Measurements from ENCODE around the gene CNOT6L.
A peak's percentile ranks its signal among the peaks of the same experiment; 100 is the strongest.
"Not testable (repeated sequence)": the region's sequence is repeated elsewhere in the genome, so short reads cannot be mapped to it uniquely, and the experiment has no call there.

The CNOT6L gene

DNA sequence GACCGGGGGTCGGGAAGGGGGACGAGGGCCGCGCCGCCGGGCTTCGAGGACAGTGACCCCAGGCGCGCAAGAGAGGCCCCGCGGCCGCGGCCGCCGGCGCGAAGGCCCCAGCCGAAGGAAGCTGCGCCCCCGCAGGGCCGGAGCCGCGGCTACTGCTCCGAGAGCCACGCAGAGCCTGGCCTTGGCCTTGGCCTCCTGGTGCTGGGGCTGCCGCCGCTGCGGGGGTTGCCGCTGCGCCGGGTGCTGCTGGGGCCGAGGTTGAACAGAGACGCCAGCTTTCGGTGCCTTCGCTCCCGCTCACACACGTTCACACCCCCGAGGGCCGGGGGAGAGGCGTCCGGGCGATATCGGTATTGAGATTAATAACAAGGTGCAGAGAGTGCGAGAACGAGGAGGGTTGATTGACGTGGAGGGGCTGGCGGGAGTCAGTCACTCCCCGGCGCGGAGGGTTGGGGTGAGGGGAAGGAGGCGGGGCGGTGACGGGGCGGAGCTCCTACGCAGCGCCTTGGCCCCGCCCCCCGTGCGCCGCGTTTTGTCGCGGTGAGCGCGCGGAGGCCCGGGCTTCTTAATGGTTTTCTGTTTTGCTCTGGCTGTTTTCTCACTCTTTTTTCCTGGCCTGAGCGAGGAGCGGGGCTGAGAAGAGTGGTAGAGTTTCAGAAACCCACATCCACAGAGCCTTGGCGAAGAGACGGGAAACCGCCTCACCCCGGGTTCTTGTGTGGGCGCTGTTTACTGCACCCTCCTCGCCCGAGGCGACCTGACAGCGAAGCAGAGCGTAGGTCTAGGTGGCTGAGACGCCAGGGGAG, 878 bp upstream of the CNOT6L start:
- peak; percentile 97 for DNase-seq

DNA sequence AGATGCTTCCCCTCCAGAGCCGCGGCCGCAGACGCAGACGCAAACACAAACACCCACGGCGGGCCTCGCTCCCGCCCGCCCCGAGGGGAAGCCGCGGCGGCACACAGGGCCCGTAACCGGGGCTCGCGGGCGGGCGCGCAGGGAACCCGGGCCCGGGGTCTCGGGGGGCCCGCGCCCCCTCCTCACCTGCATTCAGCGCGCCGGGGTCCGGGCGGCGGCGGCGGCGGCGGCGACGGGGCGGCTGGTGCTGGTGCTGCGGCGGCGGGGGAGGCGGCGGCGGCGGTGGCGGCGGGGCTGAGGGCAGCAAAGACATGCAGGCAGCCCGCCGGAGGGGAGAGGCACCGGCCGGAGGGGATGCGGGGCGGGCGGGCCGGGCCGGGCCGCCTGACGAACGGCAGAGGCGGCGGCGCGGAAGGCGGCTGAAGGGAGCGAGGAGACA, 255 bp upstream of the CNOT6L start:
- no peak for DNase-seq

DNA sequence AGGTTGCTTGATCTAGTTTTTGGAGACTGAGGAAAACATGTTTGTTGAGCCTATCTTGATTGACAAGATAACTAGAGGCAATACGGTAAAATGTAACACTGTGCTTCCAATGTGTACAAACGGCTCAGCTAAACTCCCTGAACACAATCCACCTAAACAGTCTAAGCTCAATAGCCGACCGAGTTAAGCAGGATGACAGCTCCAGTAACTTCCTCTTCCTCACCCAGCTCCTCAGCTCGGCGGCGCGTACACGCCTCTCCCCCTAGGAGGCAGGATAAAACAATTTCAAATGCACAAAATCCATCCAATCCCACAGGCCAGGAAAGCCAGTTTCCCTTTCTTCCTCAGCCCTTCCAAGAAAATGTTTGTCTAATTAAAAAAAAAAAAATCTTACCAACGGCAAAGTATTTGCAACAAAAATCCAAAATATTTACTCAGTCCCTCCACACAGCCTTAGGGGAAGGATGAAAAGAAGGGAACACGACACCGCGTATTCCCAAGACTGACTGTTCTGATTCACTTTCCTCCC, 1.0 kb downstream of the CNOT6L start:
- peak; percentile 69 for DNase-seq

DNA sequence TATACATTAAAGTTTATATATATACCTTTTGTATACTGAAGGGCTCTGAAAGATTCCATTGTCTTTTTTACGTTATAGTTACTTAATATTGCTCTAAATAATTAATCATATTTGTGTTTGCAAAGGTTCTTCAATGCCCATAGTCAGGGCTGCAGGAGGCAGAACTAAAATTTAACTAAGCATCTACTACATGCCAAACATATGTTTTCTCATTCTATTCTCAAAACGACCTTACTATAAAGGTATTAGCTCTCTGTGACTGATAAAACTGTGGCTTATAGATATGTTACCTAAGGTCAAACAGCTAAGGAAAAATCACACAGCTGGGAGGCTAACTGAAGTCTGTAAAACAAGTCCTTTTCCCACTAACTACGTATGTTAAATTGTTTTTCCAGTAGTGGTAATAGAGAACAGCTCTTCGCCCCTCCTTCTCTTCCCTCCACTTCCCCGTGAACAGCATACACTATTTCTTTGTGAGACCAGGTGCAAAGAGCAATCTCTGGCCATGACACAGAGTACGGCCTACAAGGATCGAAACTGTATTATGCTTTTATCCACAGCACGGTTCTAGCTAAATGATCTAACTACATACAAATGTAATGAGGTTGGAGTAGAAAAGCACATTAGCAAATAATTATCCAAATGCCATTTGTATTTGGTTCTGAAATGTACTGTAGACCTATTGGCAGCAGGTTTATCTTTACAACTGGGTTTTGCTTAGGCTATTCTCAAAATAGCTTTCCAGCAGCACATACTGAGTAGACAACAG, 1.7 kb downstream of the CNOT6L start:
- DNase-seq = no peak

DNA sequence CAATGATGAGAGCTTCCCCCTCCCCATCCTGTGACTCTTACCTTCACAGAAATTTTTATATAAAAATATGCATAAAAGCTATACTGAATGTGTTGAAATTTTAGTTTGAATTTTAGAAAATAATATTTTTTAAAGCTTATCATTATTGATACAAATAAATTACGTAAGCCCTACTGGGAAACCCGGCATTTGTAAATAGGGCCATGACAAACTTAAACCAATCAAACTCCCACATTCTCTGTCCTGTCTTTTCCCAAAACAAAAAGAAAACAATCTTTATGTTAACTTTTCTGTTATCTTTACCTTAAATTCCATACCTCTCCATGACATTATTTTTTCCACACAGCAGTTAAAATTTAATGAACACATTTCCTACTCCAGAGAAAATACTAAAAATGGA, 2.6 kb downstream of the CNOT6L start:
- DNase-seq = no peak

DNA sequence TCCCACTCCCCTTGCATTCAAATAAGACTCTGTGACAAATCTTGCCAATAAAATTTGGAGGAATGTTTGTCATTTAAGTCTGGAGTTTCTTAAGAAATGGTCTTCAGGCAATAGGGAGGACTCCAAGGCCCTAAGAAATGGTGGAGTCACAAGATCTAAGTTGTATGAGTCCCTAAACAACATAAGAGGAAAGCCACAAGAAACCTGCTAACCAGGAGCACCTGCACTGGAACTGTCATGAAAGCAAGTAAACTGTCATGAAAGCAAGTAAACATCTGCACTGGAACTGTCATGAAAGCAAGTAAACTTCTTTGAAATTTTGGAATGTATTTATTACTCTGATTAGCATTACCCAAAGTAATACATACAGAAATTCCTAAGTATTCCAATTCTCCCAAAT, 3.5 kb downstream of the CNOT6L start:
- no peak for DNase-seq

DNA sequence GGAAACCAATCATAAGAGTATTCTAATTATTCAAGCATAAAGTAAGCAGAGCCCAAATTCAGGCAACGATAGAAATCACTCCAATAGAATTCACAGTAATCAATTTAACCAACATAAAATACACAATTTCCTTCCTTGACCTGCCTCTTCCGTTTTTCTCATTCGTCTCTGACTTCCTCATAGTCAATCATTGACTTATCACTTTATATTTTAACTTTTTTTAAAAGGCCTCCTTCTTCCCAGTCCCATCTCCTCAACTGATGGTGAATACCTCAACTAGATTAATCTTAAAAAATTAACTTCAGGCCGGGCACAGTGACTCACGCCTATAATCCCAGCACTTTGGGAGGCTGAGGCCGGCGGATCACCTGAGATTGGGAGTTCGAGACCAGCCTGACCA, 13.3 kb downstream of the CNOT6L start:
- no peak for DNase-seq

DNA sequence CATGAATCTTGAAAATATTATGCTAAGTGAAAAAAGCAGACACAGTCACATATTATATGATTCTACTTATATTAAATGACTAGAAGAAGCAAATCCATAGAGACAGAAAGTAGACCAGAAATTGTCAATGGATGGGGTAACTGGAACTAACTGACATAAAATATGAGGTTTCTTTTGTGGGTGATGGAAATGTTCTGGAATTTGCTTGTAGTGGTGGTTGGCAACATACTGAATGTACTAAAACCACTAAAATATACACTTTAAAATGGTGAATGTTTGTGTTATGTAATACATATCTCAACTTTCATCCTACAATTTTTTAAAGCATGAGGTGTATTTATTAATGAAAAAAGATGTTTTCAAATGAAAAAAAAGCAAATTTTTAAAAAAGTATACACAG, 14.7 kb downstream of the CNOT6L start:
- DNase-seq = no peak

DNA sequence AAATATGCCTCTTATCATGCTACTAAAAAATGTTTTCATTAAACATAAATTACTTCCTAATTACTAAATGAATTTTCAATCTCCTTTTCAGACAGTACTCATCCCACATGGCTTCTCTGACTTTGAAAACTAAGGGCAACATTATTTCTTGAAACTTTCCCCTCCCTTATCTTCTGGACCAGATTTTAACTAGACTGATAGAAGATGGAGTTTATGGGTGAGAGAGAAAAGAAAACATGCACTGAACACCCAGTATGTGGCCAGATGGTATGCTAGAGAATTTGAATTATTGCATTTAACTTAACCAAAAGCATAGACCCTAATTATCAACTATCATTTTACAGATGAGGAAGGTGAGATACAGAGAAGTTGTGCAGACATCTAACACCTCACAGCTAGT, 16.8 kb downstream of the CNOT6L start:
- no peak for DNase-seq

DNA sequence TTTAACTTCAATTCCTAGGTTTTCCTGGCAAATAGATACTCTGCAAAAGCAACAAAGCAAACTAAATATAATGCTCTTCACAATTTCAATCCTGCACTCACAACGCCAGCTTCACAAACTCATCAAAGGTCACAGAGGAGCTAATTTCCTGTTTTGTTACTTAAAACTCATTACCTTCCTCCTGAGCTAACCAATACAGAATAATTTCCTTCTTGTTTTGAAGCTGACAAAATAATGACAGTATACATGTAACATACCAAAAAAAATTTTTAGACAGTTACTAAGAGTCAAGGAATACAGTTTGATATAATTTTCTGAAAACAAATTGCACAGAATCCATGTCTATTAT, 17.9 kb downstream of the CNOT6L start:
- no peak for DNase-seq

DNA sequence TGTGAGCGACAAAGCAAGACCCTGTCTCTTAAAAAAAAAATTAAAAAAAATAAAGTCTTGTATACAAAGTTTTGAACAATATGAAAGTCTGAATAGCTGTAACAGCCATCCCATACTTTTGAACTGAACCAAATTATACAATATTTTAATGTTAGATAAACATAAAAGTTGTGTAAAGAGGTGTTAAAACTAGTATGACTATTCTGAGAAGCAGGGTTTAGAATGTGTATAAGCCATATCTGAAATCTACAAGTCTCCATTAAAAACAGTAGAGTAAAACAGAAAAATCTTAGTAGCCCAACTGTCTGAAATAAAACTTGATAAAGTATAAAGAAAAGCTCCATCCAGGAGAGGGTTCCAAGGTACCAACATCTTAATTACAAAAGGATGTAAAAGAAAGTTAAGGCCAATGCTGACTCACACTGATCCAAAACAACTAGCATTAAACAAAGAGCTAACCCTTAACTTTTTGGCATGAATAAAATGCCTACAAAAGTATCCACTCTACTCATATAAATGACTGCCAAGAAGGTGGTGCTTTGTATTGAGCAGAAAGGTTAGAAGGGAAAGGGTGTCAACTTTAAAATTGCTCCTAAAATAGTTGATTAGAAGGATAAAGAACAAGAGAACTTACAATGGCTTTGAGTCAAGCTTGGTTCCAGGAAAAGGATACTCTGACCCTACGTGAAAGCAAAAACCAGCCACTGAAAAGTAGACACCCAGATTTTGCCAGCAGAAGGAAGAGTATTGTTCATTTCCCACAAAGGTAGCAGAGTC, 18.5 kb downstream of the CNOT6L start:
- no peak for DNase-seq

DNA sequence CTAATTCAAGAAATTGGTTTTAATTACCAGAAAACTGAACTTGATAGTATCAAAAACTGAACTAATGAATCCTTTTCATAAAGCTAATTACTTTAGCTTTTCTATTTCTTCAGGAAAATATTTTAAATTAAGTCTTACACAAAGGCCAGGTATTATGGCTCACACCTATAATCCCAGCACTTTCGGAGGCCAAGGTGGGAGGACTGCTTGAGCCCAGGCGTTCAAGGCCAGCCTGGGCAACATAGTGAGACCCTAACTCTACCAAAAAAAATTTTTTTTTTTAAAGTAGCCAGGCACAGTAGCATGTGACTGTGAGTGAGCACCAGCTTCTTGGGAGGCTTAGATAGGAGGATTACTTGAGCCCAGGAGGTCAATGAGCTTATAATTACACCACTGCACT, 19.1 kb downstream of the CNOT6L start:
- DNase-seq = no peak

DNA sequence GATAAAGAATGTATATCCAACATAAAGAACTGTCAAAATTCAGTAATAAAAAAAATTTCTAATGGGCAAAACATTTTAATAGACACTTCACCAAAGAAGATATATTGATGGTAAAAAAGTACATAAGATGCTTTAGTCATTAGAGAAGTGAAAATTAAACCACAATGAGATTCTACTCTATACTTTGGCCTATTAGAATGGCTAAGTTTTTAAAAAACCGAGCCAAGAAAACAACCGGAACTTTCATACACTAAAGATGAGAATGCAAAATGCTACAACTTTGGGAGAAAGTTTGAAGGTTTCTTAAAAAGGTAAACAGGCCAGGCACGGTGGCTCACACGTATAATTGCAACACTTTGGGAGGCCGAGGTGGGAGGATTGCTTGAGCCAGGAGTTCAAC, 20.8 kb downstream of the CNOT6L start:
- no peak for DNase-seq

DNA sequence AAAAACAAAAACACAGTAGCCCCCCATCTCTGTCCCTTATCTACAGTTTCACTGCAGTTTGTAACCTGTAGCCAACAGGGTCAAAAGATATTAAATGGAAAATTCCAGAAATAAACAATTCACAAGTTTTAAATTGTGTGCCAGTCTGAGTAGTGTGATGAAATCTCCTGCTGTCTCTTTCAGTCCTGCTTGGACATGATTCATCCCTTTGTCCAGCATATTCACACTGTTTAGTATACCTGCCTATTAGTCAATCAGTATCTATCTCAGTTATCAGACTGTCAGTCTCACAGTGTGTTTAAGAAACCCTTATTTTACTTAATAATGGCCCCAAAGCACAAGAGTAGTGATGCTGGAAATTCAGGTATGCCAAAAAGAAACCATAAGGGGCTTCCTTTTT, 21.9 kb downstream of the CNOT6L start:
- DNase-seq = no peak

DNA sequence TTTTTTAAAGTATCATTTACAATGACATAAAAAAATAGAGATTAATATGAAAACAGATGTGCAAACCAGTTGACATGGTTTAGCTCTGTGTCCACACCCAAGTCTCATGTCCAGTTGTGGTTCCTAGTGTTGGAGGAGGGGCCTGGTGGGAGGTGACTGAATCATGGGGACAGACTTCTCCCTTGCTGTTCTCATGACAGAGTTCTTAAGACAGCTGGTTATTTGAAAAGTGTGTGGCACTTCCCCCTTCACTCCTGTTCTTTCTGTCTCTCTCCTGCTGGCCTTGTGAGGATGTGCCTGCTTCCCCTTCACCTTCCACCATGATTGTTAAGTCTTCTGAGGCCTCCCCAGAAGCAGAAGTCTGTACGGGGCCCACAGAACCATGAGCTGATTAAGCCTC, 23.8 kb downstream of the CNOT6L start:
- DNase-seq = no peak

DNA sequence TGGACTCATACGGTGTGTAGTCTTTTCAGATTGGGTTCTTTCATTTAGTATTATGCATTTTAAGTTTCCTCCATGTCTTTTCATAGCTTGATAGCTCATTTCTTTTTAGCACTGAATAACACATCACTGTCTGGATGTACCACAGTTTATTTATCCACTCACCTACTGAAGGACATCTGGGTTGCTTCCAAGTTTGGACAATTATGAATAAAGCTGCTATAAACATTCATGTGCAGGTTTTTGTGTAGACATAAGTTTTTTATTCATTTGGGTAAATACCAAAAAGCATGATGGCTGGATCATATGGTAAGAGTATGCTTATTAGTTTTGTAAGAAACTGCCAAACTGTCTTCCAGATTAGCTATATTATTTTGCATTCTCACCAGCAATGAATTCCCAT, 29.0 kb downstream of the CNOT6L start:
- DNase-seq = no peak

DNA sequence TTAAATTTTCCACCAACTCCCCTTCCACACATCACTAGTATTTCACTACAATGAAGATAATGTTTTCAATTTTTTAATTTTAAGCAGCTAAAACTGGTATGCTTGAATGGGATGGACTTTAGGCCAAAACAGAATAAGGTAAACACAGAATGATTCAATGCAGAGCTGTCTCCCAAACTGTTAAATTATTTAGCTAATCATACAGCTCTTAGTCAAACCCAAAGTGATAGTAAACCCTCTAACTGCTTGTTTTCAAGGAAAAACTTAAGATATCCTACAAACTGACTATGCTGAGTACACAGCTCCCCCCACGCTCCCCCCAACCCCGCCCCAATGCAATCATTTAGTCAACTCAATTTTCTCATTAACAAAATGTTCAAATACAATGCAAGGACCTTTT, 30.2 kb downstream of the CNOT6L start:
- DNase-seq = no peak

DNA sequence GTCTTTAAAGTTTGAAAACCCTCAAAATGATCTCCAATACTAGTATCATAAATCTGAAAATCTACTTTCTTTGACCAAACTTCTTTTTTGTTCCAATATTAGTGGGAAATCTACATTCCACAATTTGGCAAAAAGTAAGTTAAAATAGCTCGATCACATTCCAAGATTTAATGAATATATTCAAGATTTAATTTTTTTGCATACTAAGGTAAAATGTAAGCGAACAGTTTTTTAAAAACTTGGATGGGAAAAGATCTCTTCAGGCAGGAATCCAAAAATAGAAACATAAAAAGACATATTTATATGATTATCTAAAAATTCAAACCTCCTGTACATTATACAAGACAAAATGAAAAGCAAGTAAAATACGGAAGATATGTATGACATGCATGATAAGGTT, 31.2 kb downstream of the CNOT6L start:
- DNase-seq = no peak

DNA sequence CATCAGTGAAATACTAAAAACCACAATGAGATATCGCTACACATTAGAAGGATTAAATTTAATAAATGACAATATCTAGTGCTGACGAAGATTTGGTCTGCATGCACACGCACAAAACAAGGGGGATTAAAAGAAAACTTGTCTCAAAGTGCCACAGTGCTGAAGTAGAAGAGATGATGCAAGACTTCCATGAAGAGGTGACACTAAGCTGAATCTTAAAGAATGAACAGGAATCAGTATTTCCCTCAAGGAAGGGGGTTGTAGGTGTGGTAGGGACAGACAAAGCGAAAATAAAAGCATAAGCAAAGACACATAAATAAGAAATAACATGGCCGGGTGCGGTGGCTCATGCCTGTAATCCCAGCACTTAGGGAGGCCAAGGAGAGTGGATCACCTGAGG, 33.5 kb downstream of the CNOT6L start:
- no peak for DNase-seq

DNA sequence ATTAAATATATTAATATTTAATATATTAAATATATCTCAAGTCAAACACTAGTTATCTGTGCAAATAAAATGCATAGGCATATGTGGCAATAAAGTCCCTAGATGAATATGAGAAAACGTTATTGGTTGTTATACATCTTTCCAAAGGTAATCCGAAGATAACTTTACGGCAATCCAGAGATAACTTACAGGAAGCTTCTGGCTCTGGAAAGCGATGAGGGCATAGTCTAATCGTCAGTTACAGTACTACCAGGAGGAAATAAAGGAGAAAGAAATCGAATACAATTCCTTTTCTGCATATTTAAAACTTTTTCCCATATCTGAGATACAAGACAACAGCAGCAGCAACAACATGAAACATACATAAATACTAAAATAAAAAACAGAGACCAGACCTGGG, 35.3 kb downstream of the CNOT6L start:
- no peak for DNase-seq

DNA sequence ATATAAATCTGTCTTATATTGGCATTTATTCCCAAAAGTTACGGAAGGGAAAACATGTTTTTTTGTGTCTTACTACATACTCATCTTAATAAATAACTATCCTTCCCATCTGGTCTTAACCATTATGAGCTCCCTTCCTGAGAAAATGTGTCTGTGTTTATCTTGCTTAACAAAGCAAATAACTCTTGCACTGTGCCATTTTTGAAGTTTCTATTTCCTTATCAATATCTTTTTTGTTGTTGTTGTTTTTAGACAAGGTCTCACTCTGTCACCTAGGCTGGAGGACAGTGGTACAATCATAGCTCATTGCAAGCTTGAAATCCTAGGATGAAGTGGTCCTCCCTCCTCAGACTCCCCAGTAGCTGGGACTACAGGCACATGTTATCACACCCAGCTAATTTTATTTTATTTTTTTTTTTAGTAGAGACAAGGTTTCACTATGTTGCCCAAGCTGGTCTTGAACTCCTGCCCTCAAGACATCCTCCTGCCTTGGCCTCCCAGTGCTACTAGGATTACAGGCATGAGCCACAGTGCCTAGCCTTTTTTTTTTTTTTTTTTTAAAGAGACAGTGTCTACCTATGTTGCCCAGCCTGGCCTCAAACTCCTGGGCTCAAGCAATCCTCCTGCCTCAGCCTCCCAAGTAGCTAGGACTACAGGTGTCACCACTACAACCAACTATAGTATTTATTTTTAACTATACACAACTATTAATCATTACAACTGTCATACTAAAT, 36.9 kb downstream of the CNOT6L start:
- no peak for DNase-seq

DNA sequence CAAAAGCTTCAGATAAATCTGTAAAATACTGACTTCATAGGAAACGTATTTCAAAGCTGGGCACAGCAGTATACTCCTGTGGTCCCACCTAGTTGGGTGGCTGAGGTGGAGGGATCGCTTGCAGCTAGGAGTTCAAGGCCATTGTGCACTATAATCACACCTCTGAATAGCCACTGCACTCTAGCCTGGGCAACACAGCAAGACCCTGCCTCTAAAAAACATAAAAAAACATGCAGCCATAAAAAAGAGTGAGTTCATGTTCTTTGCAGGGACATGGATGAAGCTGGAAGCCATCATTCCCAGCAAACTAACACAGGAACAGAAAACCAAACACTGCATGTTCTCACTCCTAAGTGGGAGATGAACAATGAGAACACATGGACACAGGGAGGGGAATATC, 38.4 kb downstream of the CNOT6L start:
- DNase-seq = not testable (repeated sequence)

Measured in activated CD8-positive, alpha-beta memory T cell treated with anti-CD3 and anti-CD28 coated beads for 24 hours (primary cell).